ENCODE data around the gene CTSC.
"Not testable (repeated sequence)": the region's sequence is repeated elsewhere in the genome, so short reads cannot be mapped to it uniquely, and the experiment has no call there.

The CTSC gene

DNA sequence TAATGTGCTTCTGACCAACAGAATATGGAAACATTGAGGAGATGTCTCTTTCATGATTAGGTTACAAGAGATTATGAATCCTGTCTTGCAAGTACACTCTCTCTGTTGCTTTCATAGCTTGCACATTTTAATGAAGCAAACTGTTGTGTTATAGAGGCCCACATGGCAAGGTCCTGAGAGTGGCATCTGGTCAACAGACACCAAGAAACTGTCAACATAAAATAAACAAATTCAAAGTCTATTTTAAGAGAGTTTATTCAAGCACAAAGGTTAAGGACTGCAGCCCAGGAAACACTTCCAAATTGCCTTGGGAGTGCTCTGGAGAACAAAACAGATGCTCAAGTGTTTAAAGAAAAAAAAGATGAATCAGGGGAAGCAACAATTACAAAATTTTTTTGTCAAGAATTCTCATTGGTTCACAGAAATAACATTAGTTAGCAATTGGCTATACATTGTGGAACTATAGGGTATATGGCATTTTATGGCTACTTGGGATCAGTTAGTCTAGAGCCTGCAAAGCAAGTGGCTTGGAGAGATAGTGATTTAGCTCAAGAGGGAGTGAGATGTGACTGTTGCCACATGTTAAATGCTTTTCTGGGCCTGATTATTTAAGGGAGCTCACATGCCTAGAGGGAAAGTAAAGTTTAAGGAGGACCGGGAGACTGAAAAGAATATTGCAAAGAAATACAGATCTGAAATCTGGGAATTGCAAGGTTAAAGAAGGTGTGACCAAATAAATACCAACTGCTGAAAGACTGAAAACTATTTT, 54.6 kb downstream of the CTSC start:
- DNase-seq (ENCODE audit: low read depth) = no peak

DNA sequence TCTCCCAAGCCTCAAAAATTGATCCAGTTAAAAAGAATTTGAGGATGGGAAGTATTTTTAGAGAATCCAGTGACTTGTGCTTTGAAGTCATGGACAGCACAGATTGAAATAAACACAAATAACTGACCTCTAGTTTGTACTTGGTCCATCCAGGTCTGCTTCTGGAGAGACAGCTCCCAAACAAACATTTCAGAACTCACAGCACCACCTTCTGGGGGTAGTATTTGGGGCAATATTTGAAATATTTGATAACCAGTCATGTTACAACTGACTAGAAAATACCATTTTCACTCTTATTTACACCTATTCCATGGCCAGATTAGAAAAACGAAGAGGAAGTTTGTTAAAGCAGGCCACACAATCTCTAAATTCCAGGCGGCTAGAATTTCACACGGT, 56.2 kb downstream of the CTSC start:
- DNase-seq (ENCODE audit: low read depth) = no peak

GRCh38 chr11:88280673-88281316, 56.7 kb downstream of the CTSC start:
- DNase-seq (ENCODE audit: low read depth) = no peak

DNA sequence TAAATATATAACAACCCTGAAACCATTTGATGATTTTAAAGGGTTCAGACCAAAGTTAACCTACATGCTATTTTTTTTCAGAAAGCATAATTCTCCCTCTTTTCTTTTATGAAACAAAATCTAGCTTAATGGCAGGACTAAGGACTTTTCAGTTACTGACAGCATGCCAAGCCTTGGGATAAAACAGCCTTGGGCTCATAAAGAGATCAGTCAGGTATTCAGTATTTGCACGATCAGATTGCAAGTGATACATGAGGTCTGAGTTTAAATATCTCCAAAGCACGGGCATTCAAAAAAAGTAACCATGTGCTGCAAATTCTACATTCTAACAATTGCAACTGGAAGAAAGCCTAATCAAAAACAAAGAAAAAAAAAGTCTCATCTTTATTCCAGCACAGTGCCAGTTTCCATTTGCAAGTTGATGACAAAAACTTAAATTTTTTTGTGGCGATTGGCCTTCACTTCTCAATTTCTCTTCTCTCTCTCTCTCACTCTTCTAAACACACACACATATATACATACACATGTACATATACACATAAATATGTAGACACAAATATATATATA, 60.1 kb downstream of the CTSC start:
- no peak for DNase-seq (ENCODE audit: low read depth)

DNA sequence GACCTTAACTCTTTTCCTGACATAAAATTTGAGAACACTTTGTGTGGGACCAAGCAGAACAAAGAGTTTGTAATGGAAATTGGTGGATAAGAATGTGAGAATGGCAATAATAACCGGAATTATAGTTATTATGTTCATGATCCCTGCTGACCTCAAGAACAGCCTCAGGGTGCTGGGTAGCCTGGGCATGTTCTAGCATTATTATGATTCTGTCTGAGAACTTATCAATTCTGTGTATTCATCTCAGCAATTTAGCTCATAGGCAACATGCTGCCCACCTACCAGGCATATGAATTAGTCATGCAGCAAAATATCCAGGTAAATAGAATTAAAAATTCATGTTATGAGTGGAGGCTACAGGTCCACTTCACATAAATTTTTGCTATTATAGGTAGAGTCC, 61.9 kb downstream of the CTSC start:
- DNase-seq (ENCODE audit: low read depth) = no peak

DNA sequence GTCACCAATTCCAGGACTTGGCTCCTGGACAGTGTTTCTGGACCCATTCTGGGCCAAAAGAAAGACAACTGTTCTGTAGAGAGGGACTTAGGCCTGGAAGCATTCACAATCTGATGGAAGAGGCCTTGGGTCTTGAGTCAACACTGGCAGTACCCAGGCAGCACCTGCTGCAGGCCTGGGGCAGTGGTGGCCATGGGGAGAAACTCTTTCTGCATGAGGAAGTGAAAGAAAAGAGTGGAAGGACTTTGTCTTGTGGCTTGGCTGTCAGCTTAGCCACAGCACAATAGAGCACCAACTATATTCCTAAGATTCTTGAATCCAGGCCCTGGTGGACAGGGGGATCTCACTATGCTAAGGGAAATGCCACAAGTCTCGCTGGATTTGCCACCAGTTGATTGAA, 70.6 kb downstream of the CTSC start:
- DNase-seq (ENCODE audit: low read depth) = no peak

DNA sequence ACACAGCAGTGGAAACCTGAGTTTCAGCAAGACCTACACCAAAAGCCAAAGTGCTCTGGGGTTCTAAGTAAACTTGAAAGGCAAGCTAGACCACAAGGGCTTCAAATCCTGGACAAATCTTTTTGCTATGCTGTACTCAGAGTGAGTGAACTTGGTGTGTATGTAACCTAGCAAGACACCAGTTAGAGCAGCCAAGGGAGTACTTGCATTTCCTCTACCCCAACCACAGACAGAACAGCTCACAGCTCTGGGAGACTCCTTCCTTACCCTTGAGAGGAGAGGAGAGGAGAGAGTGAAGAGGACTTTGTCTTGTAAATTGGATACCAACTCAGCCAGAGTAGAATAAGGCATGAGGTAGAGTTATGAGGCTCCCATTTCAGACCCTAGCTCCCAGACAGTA, 71.4 kb downstream of the CTSC start:
- DNase-seq (ENCODE audit: low read depth) = no peak

DNA sequence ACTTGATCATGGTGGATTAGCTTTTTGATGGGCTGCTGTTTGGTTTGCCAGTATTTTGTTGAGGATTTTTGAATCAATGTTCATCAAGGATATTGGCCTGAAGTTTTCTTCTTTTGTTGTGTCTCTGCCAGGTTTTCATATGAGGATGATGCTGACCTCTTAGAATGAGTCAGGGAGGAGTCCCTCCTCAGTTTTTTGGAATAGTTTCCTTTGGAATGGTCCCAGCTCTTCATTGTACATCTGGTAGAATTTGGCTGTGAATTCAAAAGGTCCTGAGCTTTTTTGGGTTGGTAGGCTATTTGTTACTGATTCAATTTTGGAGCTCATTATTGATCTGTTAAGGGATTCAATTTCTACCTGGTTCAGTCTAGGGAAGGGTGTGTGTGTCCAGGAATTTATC, 78.1 kb downstream of the CTSC start:
- DNase-seq (ENCODE audit: low read depth) = no peak

DNA sequence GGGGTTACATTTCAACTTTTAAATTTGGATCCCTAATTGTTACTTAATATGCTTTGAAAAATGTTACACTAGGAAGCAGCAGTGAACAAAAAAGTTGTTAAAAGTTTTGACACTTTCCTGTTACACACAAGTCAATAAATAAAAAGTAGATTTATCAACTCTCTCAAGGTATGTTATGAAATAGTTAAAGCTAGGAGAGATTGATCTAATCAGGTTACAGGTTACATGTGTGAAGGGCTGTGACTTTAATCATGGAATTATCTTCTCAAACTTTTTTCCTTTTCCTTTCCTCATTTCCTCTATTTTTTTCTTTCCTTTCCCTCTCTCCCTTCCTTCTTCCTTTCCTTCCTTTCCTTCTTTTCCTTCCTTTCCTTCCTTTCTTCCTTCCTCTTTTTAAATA, 85.3 kb downstream of the CTSC start:
- DNase-seq (ENCODE audit: low read depth) = no peak

DNA sequence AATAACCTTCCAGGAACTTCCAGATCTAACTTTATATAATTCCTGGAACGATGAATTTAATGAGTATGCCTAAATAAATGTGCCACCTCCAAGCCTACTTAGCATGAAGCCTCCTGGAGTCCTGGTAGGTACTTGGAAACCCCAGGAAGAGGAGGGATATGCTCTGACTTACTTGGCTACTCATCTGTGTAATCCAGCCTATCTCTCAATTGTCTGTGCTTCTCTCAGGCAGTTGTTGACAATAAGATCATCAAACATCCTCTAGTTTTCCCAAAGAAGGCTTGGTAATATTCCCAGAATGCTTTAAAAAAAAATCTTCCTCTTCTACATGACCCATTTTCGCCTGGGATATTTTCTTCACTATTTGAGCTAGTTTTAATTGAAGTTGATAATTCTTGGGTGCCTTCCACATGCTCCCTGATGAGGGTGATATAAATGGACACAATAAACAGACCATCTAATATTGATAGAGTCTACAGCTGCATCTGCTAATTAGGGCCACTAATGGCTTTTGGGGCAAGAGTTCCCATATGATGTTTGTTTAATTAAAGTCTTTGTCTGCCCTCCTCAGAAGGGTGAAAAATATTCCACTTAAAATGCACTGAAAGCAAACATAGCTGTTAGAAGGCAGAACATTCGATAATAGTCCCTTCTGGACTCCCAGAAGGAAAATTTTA, 86.8 kb downstream of the CTSC start:
- DNase-seq (ENCODE audit: low read depth) = no peak

- DNase-seq (ENCODE audit: low read depth) = no peak
Observed at GRCh38 chr11:88249706-88250105, 87.8 kb downstream of the CTSC start.

- DNase-seq (ENCODE audit: low read depth) = no peak
Observed at GRCh38 chr11:88246696-88247095, 90.8 kb downstream of the CTSC start.

- not testable (repeated sequence) for DNase-seq (ENCODE audit: low read depth)
Observed at GRCh38 chr11:88245576-88245975, 92.0 kb downstream of the CTSC start.

Data from stimulated activated CD8-positive, alpha-beta memory T cell treated with anti-CD3 and anti-CD28 coated beads, Interleukin-15, amount 100 ng/mL, for 24 hours (primary cell).